ENCODE results near the gene NPR3. TPM values are rescaled to one million over a fixed set of nuclear protein-coding genes. Genes with fewer than 3 reads are reported as not detected.

The NPR3 gene, protein sequence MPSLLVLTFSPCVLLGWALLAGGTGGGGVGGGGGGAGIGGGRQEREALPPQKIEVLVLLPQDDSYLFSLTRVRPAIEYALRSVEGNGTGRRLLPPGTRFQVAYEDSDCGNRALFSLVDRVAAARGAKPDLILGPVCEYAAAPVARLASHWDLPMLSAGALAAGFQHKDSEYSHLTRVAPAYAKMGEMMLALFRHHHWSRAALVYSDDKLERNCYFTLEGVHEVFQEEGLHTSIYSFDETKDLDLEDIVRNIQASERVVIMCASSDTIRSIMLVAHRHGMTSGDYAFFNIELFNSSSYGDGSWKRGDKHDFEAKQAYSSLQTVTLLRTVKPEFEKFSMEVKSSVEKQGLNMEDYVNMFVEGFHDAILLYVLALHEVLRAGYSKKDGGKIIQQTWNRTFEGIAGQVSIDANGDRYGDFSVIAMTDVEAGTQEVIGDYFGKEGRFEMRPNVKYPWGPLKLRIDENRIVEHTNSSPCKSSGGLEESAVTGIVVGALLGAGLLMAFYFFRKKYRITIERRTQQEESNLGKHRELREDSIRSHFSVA
- total RNA-seq, result 2.9 and 12.8 TPM in 2 replicates

GRCh38 chr5:32710550-32711361 lies at the start of gene NPR3:
NPR3 (plus strand) TSS chr5:32711321; CDS start chr5:32711777, 456 bp downstream.

Other genes with a start within 250 kb of the NPR3 start
- 150 and 182 TPM in 2 replicates for gene SUB1, start 125.8 kb upstream of the NPR3 start, total RNA-seq